Chondrocyte (in vitro differentiated cells): ENCODE measurements around the gene MKRN2. TPM values are rescaled to one million over a fixed set of nuclear protein-coding genes. Genes with fewer than 3 reads are reported as not detected.

Experiments used
- DNase-seq: peaks from one replicate; pipeline ENCODE4 v3.0.0; 2021; ENCODE audit warnings: mixed read lengths, low spot score
- H3K27ac Mint-ChIP-seq: one replicate; pipeline ENCODE4 v1.8.0; 2021; ENCODE audit warnings: mild to moderate bottlenecking, moderate library complexity, mixed read lengths; ENCODE audit not compliant: unreplicated experiment
- H3K27me3 Mint-ChIP-seq: 2 replicates; pipeline ENCODE4 v1.8.0; 2021; ENCODE audit warnings: low read depth, mixed read lengths
- H3K36me3 Mint-ChIP-seq: 2 replicates; pipeline ENCODE4 v1.8.0; 2021; ENCODE audit warnings: low read depth, mixed read lengths
- H3K4me1 Mint-ChIP-seq: 2 replicates; pipeline ENCODE4 v1.8.0; 2021; ENCODE audit warnings: low read depth, mild to moderate bottlenecking, mixed read lengths
- H3K4me3 Mint-ChIP-seq: one replicate; pipeline ENCODE4 v1.8.0; 2021; ENCODE audit warnings: mild to moderate bottlenecking, moderate library complexity, mixed read lengths; ENCODE audit not compliant: unreplicated experiment
- H3K9me3 Mint-ChIP-seq: 2 replicates; pipeline ENCODE4 v1.8.0; 2021; ENCODE audit warnings: low read depth, mixed read lengths
- CTCF ChIP-seq: fragments of 200-600 bp; sonication (generic); IDR thresholded peaks from 2 replicates; pipeline ENCODE4 v1.5.0; 2021; ENCODE audit warnings: antibody characterized with exemption, mild to moderate bottlenecking, moderate library complexity
- total RNA-seq: library from RNA; stranded (reverse); gene quantifications from 3 replicates; pipeline ENCODE4 v1.2.1, GENCODE V29; 2021

MKRN2 gene
- total RNA-seq, 1 donor from 2014 or later: 36.2 TPM

GRCh38 chr3:12560505-12561190 is 3.8 kb downstream of the MKRN2 start:
- Mint-ChIP-seq H3K4me3 (no peak overlapping the region), H3K36me3 (peaks cover 4% of the 10 kb centered on the region), H3K4me1 (peaks cover 82% of the 10 kb centered on the region), H3K9me3 (no peaks in the 10 kb centered on the region), H3K27ac (peak overlapping the region; percentile 33), H3K27me3 (no peaks in the 10 kb centered on the region)
- DNase-seq: no peak
- TF ChIP-seq CTCF: no peak

- no peak for DNase-seq
- no peaks in the 10 kb centered on the region for H3K27me3 Mint-ChIP-seq
- H3K4me1 Mint-ChIP-seq: peaks cover 78% of the 10 kb centered on the region
- H3K36me3 Mint-ChIP-seq: peaks cover 6% of the 10 kb centered on the region
- no peak overlapping the region for H3K4me3 Mint-ChIP-seq
- H3K27ac Mint-ChIP-seq: no peak overlapping the region
- H3K9me3 Mint-ChIP-seq: peaks cover 3% of the 10 kb centered on the region
- TF ChIP-seq CTCF: no peak
Measured at GRCh38 chr3:12561397-12561796, 4.5 kb downstream of the MKRN2 start.

- Mint-ChIP-seq H3K4me1 (peaks cover 80% of the 10 kb centered on the region), H3K36me3 (peaks cover 9% of the 10 kb centered on the region), H3K4me3 (no peak overlapping the region), H3K9me3 (peaks cover 6% of the 10 kb centered on the region), H3K27ac (peak overlapping the region; percentile 54), H3K27me3 (no peaks in the 10 kb centered on the region)
- no peak for TF ChIP-seq CTCF
- DNase-seq: no peak
Measured at GRCh38 chr3:12562451-12562850, 5.6 kb downstream of the MKRN2 start.

GRCh38 chr3:12566976-12567375 is 10.1 kb downstream of the MKRN2 start:
- Mint-ChIP-seq H3K36me3 (peaks cover 30% of the 10 kb centered on the region), H3K27me3 (no peaks in the 10 kb centered on the region), H3K4me1 (peaks cover 54% of the 10 kb centered on the region), H3K4me3 (no peak overlapping the region), H3K27ac (no peak overlapping the region), H3K9me3 (peaks cover 6% of the 10 kb centered on the region)
- no peak for TF ChIP-seq CTCF
- no peak for DNase-seq

- no peak for TF ChIP-seq CTCF
- Mint-ChIP-seq H3K4me3 (no peak overlapping the region), H3K27me3 (no peaks in the 10 kb centered on the region), H3K4me1 (peaks cover 38% of the 10 kb centered on the region), H3K27ac (no peak overlapping the region), H3K9me3 (peaks cover 6% of the 10 kb centered on the region), H3K36me3 (peaks cover 40% of the 10 kb centered on the region)
- DNase-seq: no peak
Measured at GRCh38 chr3:12568747-12569146, 11.9 kb downstream of the MKRN2 start.
